Measurements from ENCODE around the gene GLTPD2.
A peak's percentile ranks its signal among the peaks of the same experiment; 100 is the strongest.

Gene GLTPD2

DNA sequence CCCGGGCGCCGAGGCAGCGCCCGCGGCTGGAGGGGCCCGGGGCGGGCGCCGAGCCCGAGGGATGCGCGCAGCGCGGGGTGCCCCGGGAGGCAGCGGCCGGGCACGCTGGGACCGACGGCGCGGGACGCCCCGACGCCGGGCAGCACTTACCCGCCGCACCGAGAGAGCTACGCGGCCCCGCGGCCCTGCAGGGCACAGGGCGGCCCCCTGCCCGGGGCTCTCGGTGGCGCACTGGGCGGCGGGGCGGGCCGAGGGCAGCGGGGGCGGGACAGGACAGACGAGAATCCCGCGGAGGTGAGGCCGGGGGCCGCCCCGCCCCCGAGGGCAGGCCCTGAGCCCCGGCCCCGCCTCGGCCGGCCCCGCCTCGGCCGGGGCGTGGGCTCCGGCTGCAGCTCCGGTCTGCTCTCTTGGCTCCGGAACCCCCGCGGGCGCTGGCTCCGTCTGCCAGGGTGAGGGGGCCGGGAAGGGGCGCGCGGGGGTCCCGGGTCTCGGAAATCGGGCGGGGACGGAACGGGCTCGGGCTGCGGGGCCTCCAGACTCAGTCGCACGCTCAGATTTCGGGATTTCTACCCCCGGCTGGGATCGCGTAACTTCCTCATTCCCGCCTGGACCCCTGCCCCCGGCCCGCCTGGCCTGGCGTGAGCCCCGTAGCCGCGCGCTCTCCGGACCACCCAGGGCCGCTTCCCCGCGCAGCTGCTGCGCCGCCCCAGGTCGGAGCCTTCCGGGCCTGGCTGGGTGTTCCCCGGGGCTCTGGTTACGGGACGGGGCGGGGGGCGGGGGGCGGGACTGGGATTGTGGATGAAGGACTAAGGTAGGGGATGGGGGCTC lies 18.2 kb downstream of the GLTPD2 start, which contains the start of gene PLD2:
TSS of gene PLD2 (plus strand) at position 376 of the 828 bp plus-strand sequence. CDS start 621 bp downstream, outside the sequence.
- Histone ChIP-seq H3K4me1 (ENCODE audit: control insufficient read depth in 2 of 2, insufficient read depth in 2 of 2, low read length in 2 of 2) (peaks cover 10% of the 10 kb centered on the region in 2 donors), H3K27ac (ENCODE audit: low read depth in 2 of 2, low read length in 2 of 2) (peak within 1 kb of the TSS in 1 of 2 donors; percentile 52), H3K9me3 (ENCODE audit: control insufficient read depth in 2 of 2, low read length in 2 of 2) (no peaks in the 10 kb centered on the region), H3K4me3 (ENCODE audit: low read length in 2 of 2) (peak within 1 kb of the TSS; percentile 76 to 85), H3K9ac (ENCODE audit: low read depth in 1 of 2, low read length in 2 of 2) (peak within 1 kb of the TSS; percentile 58 to 73), H3K36me3 (ENCODE audit: control insufficient read depth in 2 of 2, insufficient read depth in 2 of 2, low read length in 2 of 2) (peaks cover 0 to 7% of the 10 kb centered on the region in 2 donors), H3K27me3 (ENCODE audit: control insufficient read depth in 2 of 2, insufficient read depth in 2 of 2, low read length in 2 of 2) (no peaks in the 10 kb centered on the region)

DNA sequence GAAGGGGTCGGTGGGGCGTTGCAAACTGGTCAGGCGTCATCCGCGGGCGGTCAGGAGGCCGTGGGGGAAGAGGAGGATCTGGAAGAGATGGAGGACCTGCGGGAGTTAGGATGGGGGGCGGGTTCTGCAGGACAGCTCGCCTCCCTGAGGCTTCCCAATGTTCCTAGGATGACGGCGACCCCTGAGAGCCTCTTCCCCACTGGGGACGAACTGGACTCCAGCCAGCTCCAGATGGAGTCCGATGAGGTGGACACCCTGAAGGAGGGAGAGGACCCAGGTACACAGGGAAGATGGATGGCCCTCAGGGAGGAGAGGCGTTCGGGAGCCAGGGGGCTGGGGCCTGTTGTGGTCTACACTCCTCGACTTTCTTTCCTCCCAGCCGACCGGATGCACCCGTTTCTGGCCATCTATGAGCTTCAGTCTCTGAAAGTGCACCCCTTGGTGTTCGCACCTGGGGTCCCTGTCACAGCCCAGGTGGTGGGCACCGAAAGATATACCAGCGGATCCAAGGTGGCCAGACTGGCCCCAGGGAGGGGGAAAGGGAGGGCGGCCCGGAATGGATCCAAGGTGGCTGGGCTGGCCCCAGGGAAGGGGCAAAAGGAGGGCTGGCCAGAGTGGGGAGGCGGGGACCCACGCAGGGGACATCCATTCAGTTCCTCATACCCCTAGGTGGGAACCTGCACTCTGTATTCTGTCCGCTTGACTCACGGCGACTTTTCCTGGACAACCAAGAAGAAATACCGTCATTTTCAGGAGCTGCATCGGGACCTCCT lies 19.0 kb downstream of the GLTPD2 start:
- H3K9ac ChIP-seq (ENCODE audit: low read depth in 1 of 2, low read length in 2 of 2), result peak overlapping the region in 1 of 2 donors; percentile 52
- H3K4me1 ChIP-seq (ENCODE audit: control insufficient read depth in 2 of 2, insufficient read depth in 2 of 2, low read length in 2 of 2), result peaks cover 10% of the 10 kb centered on the region in 2 donors
- H3K27me3 ChIP-seq (ENCODE audit: control insufficient read depth in 2 of 2, insufficient read depth in 2 of 2, low read length in 2 of 2), result no peaks in the 10 kb centered on the region
- H3K36me3 ChIP-seq (ENCODE audit: control insufficient read depth in 2 of 2, insufficient read depth in 2 of 2, low read length in 2 of 2), result peaks cover 0 to 7% of the 10 kb centered on the region in 2 donors
- H3K9me3 ChIP-seq (ENCODE audit: control insufficient read depth in 2 of 2, low read length in 2 of 2), result no peaks in the 10 kb centered on the region
- H3K4me3 ChIP-seq (ENCODE audit: low read length in 2 of 2), result peak overlapping the region; percentile 67 to 85
- no peak overlapping the region for H3K27ac ChIP-seq (ENCODE audit: low read depth in 2 of 2, low read length in 2 of 2)

DNA sequence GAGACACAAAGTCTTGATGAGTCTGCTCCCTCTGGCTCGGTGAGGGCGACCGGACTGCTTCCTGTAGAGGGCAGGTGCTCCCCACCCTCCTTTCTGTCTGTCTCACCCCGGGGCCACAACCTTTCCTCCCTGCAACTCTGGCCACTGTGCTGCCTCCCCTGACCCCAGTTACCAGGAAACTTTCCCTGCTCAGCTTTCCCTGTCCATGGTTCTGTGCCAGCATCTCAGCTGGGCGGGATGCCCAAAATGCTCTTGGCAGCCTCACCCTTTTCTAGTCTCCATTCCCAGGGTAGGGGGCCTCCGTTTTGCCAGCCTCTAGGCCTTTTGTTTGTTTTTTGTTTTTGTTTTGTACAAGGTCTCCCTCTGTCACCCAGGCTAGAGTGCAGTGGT lies 19.6 kb downstream of the GLTPD2 start:
- no peak overlapping the region for H3K9ac ChIP-seq (ENCODE audit: low read depth in 1 of 2, low read length in 2 of 2)
- H3K27me3 ChIP-seq (ENCODE audit: control insufficient read depth in 2 of 2, insufficient read depth in 2 of 2, low read length in 2 of 2), result no peaks in the 10 kb centered on the region
- no peaks in the 10 kb centered on the region for H3K9me3 ChIP-seq (ENCODE audit: control insufficient read depth in 2 of 2, low read length in 2 of 2)
- H3K36me3 ChIP-seq (ENCODE audit: control insufficient read depth in 2 of 2, insufficient read depth in 2 of 2, low read length in 2 of 2), result peaks cover 0 to 7% of the 10 kb centered on the region in 2 donors
- H3K4me1 ChIP-seq (ENCODE audit: control insufficient read depth in 2 of 2, insufficient read depth in 2 of 2, low read length in 2 of 2), result peaks cover 10% of the 10 kb centered on the region in 2 donors
- H3K4me3 ChIP-seq (ENCODE audit: low read length in 2 of 2), result no peak overlapping the region
- no peak overlapping the region for H3K27ac ChIP-seq (ENCODE audit: low read depth in 2 of 2, low read length in 2 of 2)

DNA sequence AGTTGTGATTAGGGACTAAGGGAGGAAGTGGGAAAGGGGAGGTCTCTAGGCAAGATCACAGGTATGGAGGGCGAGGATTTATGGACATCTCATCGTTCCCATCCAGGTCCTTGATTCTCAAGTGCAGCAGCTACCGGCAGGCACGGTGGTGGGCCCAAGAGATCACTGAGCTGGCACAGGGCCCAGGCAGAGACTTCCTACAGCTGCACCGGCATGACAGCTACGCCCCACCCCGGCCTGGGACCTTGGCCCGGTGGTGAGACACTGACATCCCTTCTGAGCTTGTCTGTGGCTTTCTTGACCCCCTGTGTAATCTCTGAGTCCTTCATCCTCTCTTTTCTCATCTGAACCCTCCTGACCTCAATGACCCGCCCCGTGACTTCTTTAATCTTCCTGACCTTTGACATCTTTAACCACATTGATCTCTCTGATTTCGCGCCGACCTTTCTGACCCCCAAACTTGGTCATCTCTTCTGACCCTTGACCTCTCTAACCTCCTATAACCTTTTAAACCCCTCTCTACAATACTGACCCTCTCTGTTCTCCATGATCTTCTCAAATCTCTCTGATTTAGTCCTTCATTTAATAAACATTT lies 22.0 kb downstream of the GLTPD2 start:
- Histone ChIP-seq H3K27me3 (ENCODE audit: control insufficient read depth in 2 of 2, insufficient read depth in 2 of 2, low read length in 2 of 2) (no peaks in the 10 kb centered on the region), H3K27ac (ENCODE audit: low read depth in 2 of 2, low read length in 2 of 2) (no peak overlapping the region), H3K4me3 (ENCODE audit: low read length in 2 of 2) (no peak overlapping the region), H3K9me3 (ENCODE audit: control insufficient read depth in 2 of 2, low read length in 2 of 2) (no peaks in the 10 kb centered on the region), H3K36me3 (ENCODE audit: control insufficient read depth in 2 of 2, insufficient read depth in 2 of 2, low read length in 2 of 2) (peaks cover 6 to 16% of the 10 kb centered on the region in 2 donors), H3K9ac (ENCODE audit: low read depth in 1 of 2, low read length in 2 of 2) (no peak overlapping the region), H3K4me1 (ENCODE audit: control insufficient read depth in 2 of 2, insufficient read depth in 2 of 2, low read length in 2 of 2) (peaks cover 10% of the 10 kb centered on the region in 2 donors)

DNA sequence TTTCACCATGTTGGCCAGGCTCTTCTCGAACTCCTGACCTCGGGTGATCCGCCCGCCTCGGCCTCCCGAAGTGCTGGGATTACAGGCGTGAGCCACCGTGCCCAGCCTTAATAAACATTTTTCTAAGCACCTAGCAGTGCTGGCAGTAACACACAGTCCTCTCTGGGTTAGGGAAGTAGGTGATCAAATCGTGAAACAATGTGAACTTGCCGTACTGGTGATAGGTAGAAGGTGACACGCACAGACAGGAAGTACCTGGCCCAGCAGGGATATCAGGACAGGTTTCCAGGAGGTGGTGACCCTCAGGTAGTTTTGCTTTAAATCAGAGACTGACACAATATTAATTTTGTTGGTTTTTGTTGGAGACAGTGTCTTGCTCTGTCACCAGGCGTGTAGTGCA lies 22.7 kb downstream of the GLTPD2 start:
- H3K4me3 ChIP-seq (ENCODE audit: low read length in 2 of 2), result no peak overlapping the region
- peaks cover 6 to 17% of the 10 kb centered on the region in 2 donors for H3K36me3 ChIP-seq (ENCODE audit: control insufficient read depth in 2 of 2, insufficient read depth in 2 of 2, low read length in 2 of 2)
- H3K27ac ChIP-seq (ENCODE audit: low read depth in 2 of 2, low read length in 2 of 2), result no peak overlapping the region
- H3K4me1 ChIP-seq (ENCODE audit: control insufficient read depth in 2 of 2, insufficient read depth in 2 of 2, low read length in 2 of 2), result peaks cover 6 to 8% of the 10 kb centered on the region in 2 donors
- H3K27me3 ChIP-seq (ENCODE audit: control insufficient read depth in 2 of 2, insufficient read depth in 2 of 2, low read length in 2 of 2), result no peaks in the 10 kb centered on the region
- H3K9ac ChIP-seq (ENCODE audit: low read depth in 1 of 2, low read length in 2 of 2), result no peak overlapping the region
- no peaks in the 10 kb centered on the region for H3K9me3 ChIP-seq (ENCODE audit: control insufficient read depth in 2 of 2, low read length in 2 of 2)

DNA sequence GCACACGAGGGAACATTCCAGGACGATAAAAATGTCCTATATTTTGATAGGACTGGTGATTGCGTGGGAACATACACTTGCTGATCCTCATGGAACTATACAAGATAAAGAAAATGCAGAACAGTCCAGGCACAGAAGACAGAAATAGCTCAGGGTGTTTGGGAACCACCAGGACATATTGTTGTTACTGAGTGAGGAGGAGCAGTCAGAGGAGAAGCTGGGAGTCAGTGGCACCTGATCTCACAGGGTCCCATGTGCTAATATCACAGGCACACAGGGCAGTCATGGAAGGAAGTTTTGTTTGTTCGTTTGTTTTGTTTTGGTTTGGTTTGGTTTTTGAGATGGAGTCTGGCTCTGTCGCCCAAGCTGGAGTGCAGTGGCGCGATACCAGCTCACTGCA lies 23.9 kb downstream of the GLTPD2 start:
- H3K4me3 ChIP-seq (ENCODE audit: low read length in 2 of 2), result no peak overlapping the region
- H3K27me3 ChIP-seq (ENCODE audit: control insufficient read depth in 2 of 2, insufficient read depth in 2 of 2, low read length in 2 of 2), result no peaks in the 10 kb centered on the region
- H3K27ac ChIP-seq (ENCODE audit: low read depth in 2 of 2, low read length in 2 of 2), result no peak overlapping the region
- H3K36me3 ChIP-seq (ENCODE audit: control insufficient read depth in 2 of 2, insufficient read depth in 2 of 2, low read length in 2 of 2), result peaks cover 11 to 21% of the 10 kb centered on the region in 2 donors
- H3K4me1 ChIP-seq (ENCODE audit: control insufficient read depth in 2 of 2, insufficient read depth in 2 of 2, low read length in 2 of 2), result peaks cover 5% of the 10 kb centered on the region in 2 donors
- H3K9ac ChIP-seq (ENCODE audit: low read depth in 1 of 2, low read length in 2 of 2), result no peak overlapping the region
- H3K9me3 ChIP-seq (ENCODE audit: control insufficient read depth in 2 of 2, low read length in 2 of 2), result no peaks in the 10 kb centered on the region

DNA sequence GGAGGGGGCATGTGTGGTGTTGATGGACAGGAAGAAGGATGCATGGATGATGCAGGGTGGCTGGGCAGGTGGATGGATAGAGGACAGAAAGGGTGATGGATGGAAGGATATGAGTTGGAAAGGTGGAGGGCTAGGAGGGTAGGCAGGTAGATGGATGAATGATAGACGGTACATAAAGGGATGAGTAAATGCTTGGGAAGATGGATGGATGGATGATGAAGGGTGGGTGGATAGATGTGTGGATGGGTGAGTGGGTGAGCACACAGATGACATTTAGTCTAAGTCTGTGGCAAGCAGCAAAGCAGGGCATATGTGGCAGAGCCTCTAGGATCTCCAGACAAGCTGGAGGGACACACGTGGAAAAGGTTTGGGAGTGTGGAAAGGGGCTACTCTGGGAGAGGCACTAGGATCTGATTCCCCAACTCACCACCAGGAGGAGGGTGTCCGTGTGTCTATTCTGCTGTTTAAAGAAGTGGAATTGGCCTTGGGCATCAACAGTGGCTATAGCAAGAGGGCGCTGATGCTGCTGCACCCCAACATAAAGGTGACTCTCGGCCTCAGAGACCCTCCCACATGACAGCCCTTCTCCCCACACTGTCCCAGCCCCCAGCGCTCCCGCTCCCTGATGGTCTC lies 26.4 kb downstream of the GLTPD2 start:
- Histone ChIP-seq H3K4me3 (ENCODE audit: low read length in 2 of 2) (no peak overlapping the region), H3K27me3 (ENCODE audit: control insufficient read depth in 2 of 2, insufficient read depth in 2 of 2, low read length in 2 of 2) (no peaks in the 10 kb centered on the region), H3K36me3 (ENCODE audit: control insufficient read depth in 2 of 2, insufficient read depth in 2 of 2, low read length in 2 of 2) (peaks cover 16 to 25% of the 10 kb centered on the region in 2 donors), H3K4me1 (ENCODE audit: control insufficient read depth in 2 of 2, insufficient read depth in 2 of 2, low read length in 2 of 2) (no peaks in the 10 kb centered on the region), H3K9me3 (ENCODE audit: control insufficient read depth in 2 of 2, low read length in 2 of 2) (no peaks in the 10 kb centered on the region), H3K27ac (ENCODE audit: low read depth in 2 of 2, low read length in 2 of 2) (no peak overlapping the region), H3K9ac (ENCODE audit: low read depth in 1 of 2, low read length in 2 of 2) (no peak overlapping the region)

DNA sequence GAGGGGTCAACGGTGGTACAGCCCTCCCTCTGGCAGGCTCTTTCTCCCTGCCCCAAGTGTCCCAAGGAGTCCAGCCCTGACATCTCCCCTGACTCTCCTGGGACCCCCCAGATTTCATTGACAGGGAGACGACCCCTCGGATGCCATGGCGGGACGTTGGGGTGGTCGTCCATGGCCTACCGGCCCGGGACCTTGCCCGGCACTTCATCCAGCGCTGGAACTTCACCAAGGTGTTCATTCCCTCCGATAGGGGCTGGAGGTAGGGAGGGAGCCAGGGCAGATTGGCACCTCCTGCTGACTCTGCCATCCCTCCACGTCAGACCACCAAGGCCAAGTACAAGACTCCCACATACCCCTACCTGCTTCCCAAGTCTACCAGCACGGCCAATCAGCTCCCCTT lies 28.1 kb downstream of the GLTPD2 start:
- Histone ChIP-seq H3K4me3 (ENCODE audit: low read length in 2 of 2) (no peak overlapping the region), H3K36me3 (ENCODE audit: control insufficient read depth in 2 of 2, insufficient read depth in 2 of 2, low read length in 2 of 2) (peaks cover 16 to 21% of the 10 kb centered on the region in 2 donors), H3K27me3 (ENCODE audit: control insufficient read depth in 2 of 2, insufficient read depth in 2 of 2, low read length in 2 of 2) (no peaks in the 10 kb centered on the region), H3K9me3 (ENCODE audit: control insufficient read depth in 2 of 2, low read length in 2 of 2) (no peaks in the 10 kb centered on the region), H3K9ac (ENCODE audit: low read depth in 1 of 2, low read length in 2 of 2) (no peak overlapping the region), H3K4me1 (ENCODE audit: control insufficient read depth in 2 of 2, insufficient read depth in 2 of 2, low read length in 2 of 2) (no peaks in the 10 kb centered on the region), H3K27ac (ENCODE audit: low read depth in 2 of 2, low read length in 2 of 2) (no peak overlapping the region)

DNA sequence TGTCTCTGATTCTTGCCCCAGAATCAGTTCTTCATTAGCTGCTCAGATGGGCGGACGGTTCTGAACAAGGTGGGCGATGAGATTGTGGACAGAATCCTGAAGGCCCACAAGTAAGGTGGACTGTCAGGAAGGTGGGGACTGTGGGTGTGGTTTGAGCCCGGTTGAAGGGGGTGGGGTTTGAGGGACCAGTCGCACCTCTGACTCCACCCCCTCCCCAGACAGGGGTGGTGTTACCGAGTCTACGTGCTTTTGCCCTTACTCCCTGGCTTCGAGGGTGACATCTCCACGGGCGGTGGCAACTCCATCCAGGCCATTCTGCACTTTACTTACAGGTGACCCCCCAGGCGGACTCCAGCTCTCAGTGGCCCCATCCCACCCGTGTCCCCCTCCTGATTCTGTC lies 29.5 kb downstream of the GLTPD2 start:
- H3K9ac ChIP-seq (ENCODE audit: low read depth in 1 of 2, low read length in 2 of 2), result no peak overlapping the region
- peaks cover 18 to 27% of the 10 kb centered on the region in 2 donors for H3K36me3 ChIP-seq (ENCODE audit: control insufficient read depth in 2 of 2, insufficient read depth in 2 of 2, low read length in 2 of 2)
- H3K4me3 ChIP-seq (ENCODE audit: low read length in 2 of 2), result no peak overlapping the region
- H3K9me3 ChIP-seq (ENCODE audit: control insufficient read depth in 2 of 2, low read length in 2 of 2), result no peaks in the 10 kb centered on the region
- H3K27ac ChIP-seq (ENCODE audit: low read depth in 2 of 2, low read length in 2 of 2), result no peak overlapping the region
- H3K27me3 ChIP-seq (ENCODE audit: control insufficient read depth in 2 of 2, insufficient read depth in 2 of 2, low read length in 2 of 2), result no peaks in the 10 kb centered on the region
- no peaks in the 10 kb centered on the region for H3K4me1 ChIP-seq (ENCODE audit: control insufficient read depth in 2 of 2, insufficient read depth in 2 of 2, low read length in 2 of 2)
